ENCODE measurements around the gene PIK3AP1. TPM values are rescaled to one million over a fixed set of nuclear protein-coding genes. Genes with fewer than 3 reads are reported as not detected.

PIK3AP1 gene
- total and polyA plus RNA-seq, 10 of the 15 experiments (the other 5 are each of a cell fraction or from before 2014, with no cell fraction given) = 26.2 to 306 (median 119) TPM

DNA sequence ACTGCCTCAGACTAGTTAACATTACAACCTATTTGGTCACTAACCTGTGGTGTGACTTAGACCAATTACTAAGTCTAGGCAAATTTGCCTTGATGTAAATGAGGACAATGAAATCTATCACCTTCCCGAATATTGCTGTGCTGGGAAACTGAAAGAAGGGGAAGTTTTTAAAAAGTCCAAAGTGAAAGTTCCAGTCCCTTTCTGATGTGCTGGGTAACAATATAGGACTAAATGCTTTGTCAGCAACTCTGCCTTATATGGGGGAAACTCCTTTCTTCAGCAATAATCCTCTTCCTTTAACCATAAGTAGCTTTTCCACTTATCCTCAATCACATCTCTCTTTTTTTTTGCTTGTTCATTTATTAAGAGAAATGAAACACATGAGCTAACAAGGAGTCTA is 3.9 kb downstream of the PIK3AP1 start:
- DNase-seq (ENCODE audit: low read depth, low spot score) (no peak), FAIRE-seq (peak; percentile 7), ATAC-seq (no peak)
- no peaks in the 10 kb centered on the region; a peak in 1 of 4 replicates for H3K36me3 ChIP-seq (ENCODE audit: control insufficient read depth in 2 of 2, insufficient read depth in 2 of 2, low read length in 1 of 2)
- intact Hi-C loops (cut with micrococcal nuclease; ENCODE audit: unreplicated experiment) (loop anchor here (10.0 kb wide), 1 partner anchor 132 kb away; the partner anchor contains the start of gene TM9SF3), in situ Hi-C loops (cut with MboI) (loop anchor here (10.0 kb wide), 1 partner anchor 72 kb away; no protein-coding TSS in a partner anchor)
- BruUV-seq (replicated peaks) = no TSS peak
- no peak overlapping the region; the same call in 1 of the 2 replicates for H2AFZ ChIP-seq (ENCODE audit: control insufficient read depth, low read depth, low read length)
- H3K9me3 ChIP-seq (replicated peaks; ENCODE audit: control insufficient read depth, insufficient read depth, low read length) = no peaks in the 10 kb centered on the region
- H3K79me2 ChIP-seq (ENCODE audit: control insufficient read depth, insufficient read depth, low read length) = peaks cover 64% of the 10 kb centered on the region
- no peaks in the 10 kb centered on the region for H3K27me3 ChIP-seq (replicated peaks in 1 of 2; ENCODE audit: control insufficient read depth in 2 of 2, insufficient read depth in 2 of 2, low read length in 1 of 2)
- POLR2A ChIA-PET = interaction anchor here (0.6 to 4.3 kb wide), 9 partner anchors 10 to 75 kb away, joined by 3 to 138 read pairs (median 15); no protein-coding TSS in a partner anchor
- CTCF ChIA-PET = interaction anchor here (0.7 to 4.3 kb wide), 9 partner anchors 14 to 1317 kb away, joined by 3 to 133 read pairs (median 24); no protein-coding TSS in a partner anchor
- SMC1A ChIA-PET (ENCODE audit: uncharacterized antibody, unreplicated experiment) = interaction anchor here (1.0 to 4.5 kb wide), 14 partner anchors 7 to 76 kb away, joined by 4 to 233 read pairs (median 10); no protein-coding TSS in a partner anchor
- peak overlapping the region; percentile 97 for H3K4me2 ChIP-seq (ENCODE audit: control insufficient read depth, insufficient read depth)
- RAD21 ChIA-PET (ENCODE audit: unreplicated experiment) = interaction anchor here (0.7 to 4.5 kb wide), 11 partner anchors 11 to 76 kb away, joined by 3 to 176 read pairs (median 17); no protein-coding TSS in a partner anchor
- 0% methylated on average over 1 of the region's 1 CpG for WGBS (ENCODE audit: insufficient coverage, insufficient replicate concordance, low lambda C conversion rate, missing lambda C conversion rate)
- H3K27ac ChIP-seq (ENCODE audit: control insufficient read depth, insufficient read depth) = peak overlapping the region; percentile 69
- peaks cover 36% of the 10 kb centered on the region for H3K4me1 ChIP-seq (ENCODE audit: control insufficient read depth, insufficient read depth, low read length)
- peak overlapping the region; percentile 97; the same call in 1 of the 2 replicates for H3K4me3 ChIP-seq
- peak overlapping the region; percentile 24 for H3K9ac ChIP-seq (ENCODE audit: control insufficient read depth, insufficient read depth, low read length)
- no peaks in the 10 kb centered on the region for H4K20me1 ChIP-seq (ENCODE audit: control insufficient read depth, insufficient read depth)
- no peak for TF ChIP-seq FOS (IDR thresholded peaks at IDR 0.05; ENCODE audit: borderline replicate concordance, extremely low read depth, insufficient read length)
- no peak for TF ChIP-seq MTA3 (IDR thresholded peaks at IDR 0.05; ENCODE audit: borderline replicate concordance, low read length)
- no peak for TF ChIP-seq RB1 (IDR thresholded peaks at IDR 0.05; ENCODE audit: borderline replicate concordance)
- no peak for TF ChIP-seq SRF (IDR thresholded peaks at IDR 0.05; ENCODE audit: low read depth in 2 of 2, low read length in 2 of 2)
- no peak for TF ChIP-seq RFX5 (IDR thresholded peaks at IDR 0.05; ENCODE audit: low read depth, low read length)
- TF ChIP-seq, protein P1, sequence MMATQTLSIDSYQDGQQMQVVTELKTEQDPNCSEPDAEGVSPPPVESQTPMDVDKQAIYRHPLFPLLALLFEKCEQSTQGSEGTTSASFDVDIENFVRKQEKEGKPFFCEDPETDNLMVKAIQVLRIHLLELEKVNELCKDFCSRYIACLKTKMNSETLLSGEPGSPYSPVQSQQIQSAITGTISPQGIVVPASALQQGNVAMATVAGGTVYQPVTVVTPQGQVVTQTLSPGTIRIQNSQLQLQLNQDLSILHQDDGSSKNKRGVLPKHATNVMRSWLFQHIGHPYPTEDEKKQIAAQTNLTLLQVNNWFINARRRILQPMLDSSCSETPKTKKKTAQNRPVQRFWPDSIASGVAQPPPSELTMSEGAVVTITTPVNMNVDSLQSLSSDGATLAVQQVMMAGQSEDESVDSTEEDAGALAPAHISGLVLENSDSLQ (IDR thresholded peaks at IDR 0.05) = no peak
- TF ChIP-seq ZNF217 (IDR thresholded peaks at IDR 0.05) = peak; percentile 15; the same call in 1 of the 2 replicates
- TF ChIP-seq CHD1 (IDR thresholded peaks at IDR 0.05; ENCODE audit: low read depth, low read length) = no peak
- TF ChIP-seq, protein P2, sequence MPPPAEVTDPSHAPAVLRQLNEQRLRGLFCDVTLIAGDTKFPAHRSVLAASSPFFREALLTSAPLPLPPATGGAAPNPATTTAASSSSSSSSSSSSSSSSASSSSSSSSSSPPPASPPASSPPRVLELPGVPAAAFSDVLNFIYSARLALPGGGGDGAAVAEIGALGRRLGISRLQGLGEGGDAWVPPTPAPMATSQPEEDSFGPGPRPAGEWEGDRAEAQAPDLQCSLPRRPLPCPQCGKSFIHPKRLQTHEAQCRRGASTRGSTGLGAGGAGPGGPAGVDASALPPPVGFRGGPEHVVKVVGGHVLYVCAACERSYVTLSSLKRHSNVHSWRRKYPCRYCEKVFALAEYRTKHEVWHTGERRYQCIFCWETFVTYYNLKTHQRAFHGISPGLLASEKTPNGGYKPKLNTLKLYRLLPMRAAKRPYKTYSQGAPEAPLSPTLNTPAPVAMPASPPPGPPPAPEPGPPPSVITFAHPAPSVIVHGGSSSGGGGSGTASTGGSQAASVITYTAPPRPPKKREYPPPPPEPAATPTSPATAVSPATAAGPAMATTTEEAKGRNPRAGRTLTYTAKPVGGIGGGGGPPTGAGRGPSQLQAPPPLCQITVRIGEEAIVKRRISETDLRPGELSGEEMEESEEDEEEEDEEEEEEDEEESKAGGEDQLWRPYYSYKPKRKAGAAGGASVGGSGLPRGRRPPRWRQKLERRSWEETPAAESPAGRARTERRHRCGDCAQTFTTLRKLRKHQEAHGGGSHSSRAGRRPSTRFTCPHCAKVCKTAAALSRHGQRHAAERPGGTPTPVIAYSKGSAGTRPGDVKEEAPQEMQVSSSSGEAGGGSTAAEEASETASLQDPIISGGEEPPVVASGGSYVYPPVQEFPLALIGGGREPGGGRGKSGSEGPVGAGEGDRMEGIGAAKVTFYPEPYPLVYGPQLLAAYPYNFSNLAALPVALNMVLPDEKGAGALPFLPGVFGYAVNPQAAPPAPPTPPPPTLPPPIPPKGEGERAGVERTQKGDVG (CRISPR knock-in tag; IDR thresholded peaks at IDR 0.05) = no peak
- TF ChIP-seq NFXL1 (IDR thresholded peaks at IDR 0.05; ENCODE audit: borderline replicate concordance) = no peak
- TF ChIP-seq RUNX3 (IDR thresholded peaks at IDR 0.05; ENCODE audit: low read length) = no peak
- TF ChIP-seq SMARCA5 (IDR thresholded peaks at IDR 0.05) = no peak
- no peak for TF ChIP-seq GABPA (IDR thresholded peaks at IDR 0.05; ENCODE audit: low read depth)
- TF ChIP-seq, protein P3, sequence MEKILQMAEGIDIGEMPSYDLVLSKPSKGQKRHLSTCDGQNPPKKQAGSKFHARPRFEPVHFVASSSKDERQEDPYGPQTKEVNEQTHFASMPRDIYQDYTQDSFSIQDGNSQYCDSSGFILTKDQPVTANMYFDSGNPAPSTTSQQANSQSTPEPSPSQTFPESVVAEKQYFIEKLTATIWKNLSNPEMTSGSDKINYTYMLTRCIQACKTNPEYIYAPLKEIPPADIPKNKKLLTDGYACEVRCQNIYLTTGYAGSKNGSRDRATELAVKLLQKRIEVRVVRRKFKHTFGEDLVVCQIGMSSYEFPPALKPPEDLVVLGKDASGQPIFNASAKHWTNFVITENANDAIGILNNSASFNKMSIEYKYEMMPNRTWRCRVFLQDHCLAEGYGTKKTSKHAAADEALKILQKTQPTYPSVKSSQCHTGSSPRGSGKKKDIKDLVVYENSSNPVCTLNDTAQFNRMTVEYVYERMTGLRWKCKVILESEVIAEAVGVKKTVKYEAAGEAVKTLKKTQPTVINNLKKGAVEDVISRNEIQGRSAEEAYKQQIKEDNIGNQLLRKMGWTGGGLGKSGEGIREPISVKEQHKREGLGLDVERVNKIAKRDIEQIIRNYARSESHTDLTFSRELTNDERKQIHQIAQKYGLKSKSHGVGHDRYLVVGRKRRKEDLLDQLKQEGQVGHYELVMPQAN (conservative IDR thresholded peaks at IDR 0.05) = no peak
- no peak for TF ChIP-seq POLR2AphosphoS2 (IDR thresholded peaks at IDR 0.05; ENCODE audit: low read depth, low read length)
- TF ChIP-seq, protein P4, sequence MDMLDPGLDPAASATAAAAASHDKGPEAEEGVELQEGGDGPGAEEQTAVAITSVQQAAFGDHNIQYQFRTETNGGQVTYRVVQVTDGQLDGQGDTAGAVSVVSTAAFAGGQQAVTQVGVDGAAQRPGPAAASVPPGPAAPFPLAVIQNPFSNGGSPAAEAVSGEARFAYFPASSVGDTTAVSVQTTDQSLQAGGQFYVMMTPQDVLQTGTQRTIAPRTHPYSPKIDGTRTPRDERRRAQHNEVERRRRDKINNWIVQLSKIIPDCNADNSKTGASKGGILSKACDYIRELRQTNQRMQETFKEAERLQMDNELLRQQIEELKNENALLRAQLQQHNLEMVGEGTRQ (IDR thresholded peaks at IDR 0.05; ENCODE audit: borderline replicate concordance, low read depth, low read length) = no peak
- no peak for TF ChIP-seq HCFC1 (IDR thresholded peaks at IDR 0.05; ENCODE audit: low read length)

Measured in GM12878 (cell line).